Stomach smooth muscle (tissue), 2 donors: ENCODE data around the gene SND1.

Experiments
- H3K27ac ChIP-seq: one replicate; pipeline ENCODE4 v1.7.0; 2013; ENCODE audit warnings: mild to moderate bottlenecking, low read length, inconsistent platforms
- H3K27me3 ChIP-seq, 2 donors: one replicate each; pipeline ENCODE4 v1.7.0; 2013; ENCODE audit warnings: low read length in 2 of 2; ENCODE audit not compliant: insufficient read depth in 2 of 2, control insufficient read depth in 1 of 2
- H3K36me3 ChIP-seq, 2 donors: one replicate each; pipeline ENCODE4 v1.7.0; 2013; ENCODE audit warnings: low read length in 2 of 2; ENCODE audit not compliant: control insufficient read depth in 2 of 2, insufficient read depth in 2 of 2
- H3K4me1 ChIP-seq: one replicate; pipeline ENCODE4 v1.7.0; 2013; ENCODE audit warnings: low read length; ENCODE audit not compliant: control insufficient read depth, insufficient read depth
- H3K4me3 ChIP-seq, 2 donors: one replicate each; pipeline ENCODE4 v1.7.0; 2013; ENCODE audit warnings: low read length in 2 of 2
- H3K9ac ChIP-seq, 2 donors: one replicate each; pipeline ENCODE4 v1.7.0; 2013; ENCODE audit warnings: low read length in 2 of 2, mild to moderate bottlenecking in 1 of 2
- H3K9me3 ChIP-seq, 2 donors: one replicate each; pipeline ENCODE4 v1.7.0; 2013; ENCODE audit warnings: low read length in 2 of 2; ENCODE audit not compliant: control insufficient read depth in 2 of 2
- donor health status: healthy.
- donor health status: Pancreatic carcinoma.

The SND1 gene

GRCh38 chr7:127922656-127923055 lies 270.7 kb downstream of the SND1 start:
- no peaks in the 10 kb centered on the region for H3K9me3 ChIP-seq
- H3K4me3 ChIP-seq = no peak overlapping the region
- no peak overlapping the region for H3K9ac ChIP-seq
- H3K27me3 ChIP-seq = no peaks in the 10 kb centered on the region
- H3K36me3 ChIP-seq = no peaks in the 10 kb centered on the region
- no peak overlapping the region for H3K27ac ChIP-seq
- H3K4me1 ChIP-seq = peaks cover 2% of the 10 kb centered on the region

DNA sequence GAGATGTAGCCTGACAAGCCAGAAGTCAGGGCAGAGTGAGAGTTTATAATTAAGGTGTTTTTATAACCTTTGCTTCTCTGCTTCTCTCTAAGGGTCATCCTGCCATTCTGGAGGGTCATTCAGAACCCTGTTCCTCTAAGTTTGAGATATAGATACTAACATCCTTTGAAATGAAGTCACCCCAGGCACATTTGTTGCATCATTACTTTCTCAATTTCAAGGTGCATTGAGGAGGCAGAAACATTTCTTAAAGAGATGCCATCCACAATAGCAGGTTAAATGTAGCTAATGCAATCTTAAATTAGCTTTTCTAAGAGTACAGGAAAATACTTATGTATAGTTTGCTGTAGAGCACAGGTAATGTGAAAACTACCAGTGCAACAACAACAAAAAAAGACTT lies 272.9 kb downstream of the SND1 start:
- no peak overlapping the region for H3K4me3 ChIP-seq
- H3K27ac ChIP-seq = no peak overlapping the region
- no peaks in the 10 kb centered on the region for H3K36me3 ChIP-seq
- peaks cover 2% of the 10 kb centered on the region for H3K4me1 ChIP-seq
- no peaks in the 10 kb centered on the region for H3K27me3 ChIP-seq
- H3K9me3 ChIP-seq = no peaks in the 10 kb centered on the region
- H3K9ac ChIP-seq = no peak overlapping the region

DNA sequence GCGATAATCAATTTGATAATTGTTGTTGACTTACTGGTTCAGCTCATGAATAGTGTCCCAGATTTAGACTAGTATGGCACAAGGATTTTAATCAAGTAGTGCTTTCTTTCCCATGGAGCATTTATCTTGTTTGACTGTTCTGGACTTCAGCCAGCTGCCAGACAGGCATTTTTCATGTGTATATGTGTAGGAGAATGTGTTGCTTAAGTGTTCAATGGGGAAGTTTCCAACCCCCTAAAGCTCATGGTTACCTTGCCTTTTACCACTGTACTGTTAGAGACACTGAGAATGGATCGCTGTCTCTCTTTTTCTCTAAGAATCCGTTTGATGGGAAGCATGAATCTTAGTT lies 275.3 kb downstream of the SND1 start:
- H3K9ac ChIP-seq = no peak overlapping the region
- H3K4me1 ChIP-seq = peaks cover 2% of the 10 kb centered on the region
- H3K27me3 ChIP-seq = no peaks in the 10 kb centered on the region
- no peak overlapping the region for H3K4me3 ChIP-seq
- H3K36me3 ChIP-seq = peaks cover 0 to 6% of the 10 kb centered on the region in 2 donors
- no peak overlapping the region for H3K27ac ChIP-seq
- H3K9me3 ChIP-seq = no peaks in the 10 kb centered on the region

GRCh38 chr7:127928222-127928621 lies 276.2 kb downstream of the SND1 start:
- Histone ChIP-seq H3K4me1 (peaks cover 2% of the 10 kb centered on the region), H3K27ac (no peak overlapping the region), H3K9me3 (no peaks in the 10 kb centered on the region), H3K9ac (no peak overlapping the region), H3K36me3 (peaks cover 0 to 6% of the 10 kb centered on the region in 2 donors), H3K27me3 (no peaks in the 10 kb centered on the region), H3K4me3 (no peak overlapping the region)

GRCh38 chr7:127928852-127929251 lies 276.9 kb downstream of the SND1 start:
- Histone ChIP-seq H3K4me3 (no peak overlapping the region), H3K4me1 (peaks cover 2% of the 10 kb centered on the region), H3K9me3 (no peaks in the 10 kb centered on the region), H3K9ac (no peak overlapping the region), H3K27ac (no peak overlapping the region), H3K36me3 (peaks cover 0 to 6% of the 10 kb centered on the region in 2 donors), H3K27me3 (no peaks in the 10 kb centered on the region)

GRCh38 chr7:127930341-127931328 lies 278.6 kb downstream of the SND1 start:
- H3K4me3 ChIP-seq = no peak overlapping the region
- no peaks in the 10 kb centered on the region for H3K27me3 ChIP-seq
- H3K27ac ChIP-seq = no peak overlapping the region
- H3K36me3 ChIP-seq = peaks cover 0 to 6% of the 10 kb centered on the region in 2 donors
- peaks cover 2% of the 10 kb centered on the region for H3K4me1 ChIP-seq
- H3K9me3 ChIP-seq = no peaks in the 10 kb centered on the region
- no peak overlapping the region for H3K9ac ChIP-seq

DNA sequence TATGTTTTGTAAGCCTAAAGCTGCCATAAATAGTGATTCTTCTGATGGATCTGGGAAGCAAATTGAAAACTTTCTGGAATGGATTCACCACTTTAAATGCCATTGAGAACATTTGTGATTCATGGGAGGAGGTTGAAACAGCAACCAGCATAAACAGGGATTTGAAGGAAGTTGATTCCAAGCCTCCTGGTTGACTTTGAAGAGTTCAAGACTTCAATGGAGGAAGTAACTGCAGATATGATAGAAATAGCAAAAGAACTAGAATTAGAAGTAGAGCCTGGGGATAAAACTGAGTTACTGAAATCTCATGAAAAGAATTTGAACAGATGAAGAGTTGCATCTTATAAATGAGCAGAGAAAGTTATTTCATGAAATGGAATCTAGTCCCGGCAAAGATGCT lies 280.1 kb downstream of the SND1 start:
- H3K9ac ChIP-seq = no peak overlapping the region

GRCh38 chr7:127932496-127932895 lies 280.5 kb downstream of the SND1 start:
- H3K4me1 ChIP-seq = no peaks in the 10 kb centered on the region
- H3K27me3 ChIP-seq = no peaks in the 10 kb centered on the region
- no peaks in the 10 kb centered on the region for H3K9me3 ChIP-seq
- no peak overlapping the region for H3K27ac ChIP-seq
- peaks cover 0 to 6% of the 10 kb centered on the region in 2 donors for H3K36me3 ChIP-seq
- no peak overlapping the region for H3K4me3 ChIP-seq
- no peak overlapping the region for H3K9ac ChIP-seq

More for the DNA sequence above, 280.1 kb downstream of the SND1 start:
- Histone ChIP-seq H3K4me1 (peaks cover 2% of the 10 kb centered on the region), H3K36me3 (peaks cover 0 to 6% of the 10 kb centered on the region in 2 donors), H3K27me3 (no peaks in the 10 kb centered on the region), H3K4me3 (no peak overlapping the region), H3K9me3 (no peaks in the 10 kb centered on the region), H3K27ac (no peak overlapping the region)

DNA sequence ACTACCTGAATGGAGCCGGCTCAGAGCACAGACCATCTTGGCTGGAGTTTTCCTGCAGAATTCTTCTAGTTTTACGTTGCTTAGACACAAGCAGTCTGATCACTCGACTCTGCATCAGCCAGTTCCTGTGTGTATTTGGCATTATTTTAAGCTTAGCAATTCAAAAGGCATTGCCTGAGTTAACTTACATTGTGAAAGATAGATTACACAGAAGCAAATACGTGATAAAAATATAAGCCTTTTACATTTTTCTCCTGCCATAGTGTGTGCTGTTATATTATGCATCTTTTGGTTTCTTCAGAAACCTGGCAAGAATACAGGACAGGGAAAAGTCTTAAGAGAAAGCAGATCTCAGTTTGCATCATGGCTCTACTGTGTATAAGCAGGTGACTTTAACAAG lies 281.2 kb downstream of the SND1 start:
- Histone ChIP-seq H3K27ac (no peak overlapping the region), H3K4me3 (no peak overlapping the region), H3K9ac (no peak overlapping the region), H3K9me3 (no peaks in the 10 kb centered on the region), H3K4me1 (no peaks in the 10 kb centered on the region), H3K36me3 (peaks cover 0 to 6% of the 10 kb centered on the region in 2 donors), H3K27me3 (no peaks in the 10 kb centered on the region)

- H3K4me1 ChIP-seq = no peaks in the 10 kb centered on the region
- H3K27me3 ChIP-seq = no peaks in the 10 kb centered on the region
- no peak overlapping the region for H3K27ac ChIP-seq
- peaks cover 0 to 6% of the 10 kb centered on the region in 2 donors for H3K36me3 ChIP-seq
- no peak overlapping the region for H3K9ac ChIP-seq
- H3K9me3 ChIP-seq = no peaks in the 10 kb centered on the region
- no peak overlapping the region for H3K4me3 ChIP-seq
Measured at GRCh38 chr7:127934711-127935110, 282.7 kb downstream of the SND1 start.

DNA sequence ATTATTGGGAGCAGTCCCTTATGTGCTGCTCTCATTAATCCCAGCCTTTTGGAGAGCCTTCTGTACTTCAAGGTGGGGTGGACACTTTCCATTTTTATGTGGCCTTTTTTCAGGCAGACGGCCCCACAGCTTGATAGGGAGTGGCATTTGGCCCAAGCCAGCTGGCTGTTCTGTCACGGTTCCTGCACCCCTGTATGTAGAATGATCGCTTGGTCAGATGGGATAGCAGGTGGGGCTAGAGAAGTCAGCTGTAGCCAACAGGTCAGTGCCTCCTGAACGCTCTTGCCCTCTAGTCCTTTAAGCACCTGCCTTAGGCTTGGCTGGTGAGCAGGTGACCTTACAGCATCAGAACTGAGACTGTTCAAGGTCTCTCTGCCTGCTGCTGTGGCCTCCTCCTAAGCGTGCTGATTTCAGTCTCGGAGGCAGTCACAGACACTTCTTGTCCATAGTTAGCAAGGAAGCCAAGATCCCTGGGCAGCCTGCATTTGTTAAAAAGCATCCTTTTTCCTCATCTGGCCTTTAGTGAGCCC lies 283.9 kb downstream of the SND1 start:
- Histone ChIP-seq H3K4me3 (no peak overlapping the region), H3K4me1 (no peaks in the 10 kb centered on the region), H3K9me3 (no peaks in the 10 kb centered on the region), H3K36me3 (no peaks in the 10 kb centered on the region), H3K27me3 (no peaks in the 10 kb centered on the region), H3K9ac (no peak overlapping the region), H3K27ac (no peak overlapping the region)
